Esophagus muscularis mucosa (tissue), 3 donors: ENCODE measurements around the gene THUMPD2.

Experiments
- POLR2A ChIP-seq: fragments of 450-650 bp; IDR thresholded peaks from one replicate; pipeline ENCODE4 v1.6.1; 2017; ENCODE audit warnings: antibody characterized with exemption, moderate library complexity, mild to moderate bottlenecking, low read depth
- TF ChIP-seq, protein P1 (sequence below), 3 experiments: fragments of 200-600 bp in 2 of 3; fragments of 450-650 bp in 1 of 3; sonication (generic) in 2 of 3; IDR thresholded peaks; one replicate each; pipeline ENCODE4 v1.5.1; 2017 to 2019; ENCODE audit warnings: antibody characterized with exemption in 3 of 3, mild to moderate bottlenecking in 2 of 3, moderate library complexity in 1 of 3

DNA sequence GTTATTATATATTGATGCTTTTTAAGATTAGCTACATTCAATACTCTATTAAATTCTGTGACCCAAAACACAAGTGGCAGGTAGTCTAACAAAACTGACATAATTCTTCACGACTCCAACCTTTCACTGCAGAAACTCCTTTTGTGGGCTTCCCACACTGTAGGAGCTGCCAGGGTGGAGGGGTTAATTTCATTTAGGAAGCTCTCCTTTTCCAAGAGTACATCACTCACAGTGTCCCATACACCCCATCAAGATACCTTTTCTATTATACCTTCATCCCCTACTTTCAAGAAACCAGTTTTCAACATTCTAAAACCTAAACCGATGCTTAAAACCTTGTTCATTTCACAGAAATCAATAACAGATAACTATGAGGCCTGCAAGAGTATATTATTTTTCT lies 825 bp downstream of the THUMPD2 start:
- TF ChIP-seq, protein P1, sequence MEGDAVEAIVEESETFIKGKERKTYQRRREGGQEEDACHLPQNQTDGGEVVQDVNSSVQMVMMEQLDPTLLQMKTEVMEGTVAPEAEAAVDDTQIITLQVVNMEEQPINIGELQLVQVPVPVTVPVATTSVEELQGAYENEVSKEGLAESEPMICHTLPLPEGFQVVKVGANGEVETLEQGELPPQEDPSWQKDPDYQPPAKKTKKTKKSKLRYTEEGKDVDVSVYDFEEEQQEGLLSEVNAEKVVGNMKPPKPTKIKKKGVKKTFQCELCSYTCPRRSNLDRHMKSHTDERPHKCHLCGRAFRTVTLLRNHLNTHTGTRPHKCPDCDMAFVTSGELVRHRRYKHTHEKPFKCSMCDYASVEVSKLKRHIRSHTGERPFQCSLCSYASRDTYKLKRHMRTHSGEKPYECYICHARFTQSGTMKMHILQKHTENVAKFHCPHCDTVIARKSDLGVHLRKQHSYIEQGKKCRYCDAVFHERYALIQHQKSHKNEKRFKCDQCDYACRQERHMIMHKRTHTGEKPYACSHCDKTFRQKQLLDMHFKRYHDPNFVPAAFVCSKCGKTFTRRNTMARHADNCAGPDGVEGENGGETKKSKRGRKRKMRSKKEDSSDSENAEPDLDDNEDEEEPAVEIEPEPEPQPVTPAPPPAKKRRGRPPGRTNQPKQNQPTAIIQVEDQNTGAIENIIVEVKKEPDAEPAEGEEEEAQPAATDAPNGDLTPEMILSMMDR (IDR thresholded peaks at IDR 0.05): no peak
- no peak for TF ChIP-seq POLR2A
